K562 (cell line): ENCODE measurements around the gene MCFD2.

Experiments
- CREM ChIP-seq: IDR thresholded peaks from 2 replicates; pipeline ENCODE4 v1.6.1; 2014; ENCODE audit warnings: antibody characterized with exemption, low read depth
- CTBP1 ChIP-seq: fragments of 450-650 bp; IDR thresholded peaks from 2 replicates; pipeline ENCODE4 v1.6.1; 2016; ENCODE audit warnings: borderline replicate concordance
- EZH2 ChIP-seq: IDR thresholded peaks from 2 replicates; pipeline ENCODE4 v1.6.1; 2012; ENCODE audit warnings: low read depth, mild to moderate bottlenecking, inconsistent platforms, low read length, borderline replicate concordance
- MAZ ChIP-seq, 2 experiments: fragments of 450-650 bp in 1 of 2; sonication (generic) in 1 of 2; formaldehyde crosslinking; IDR thresholded peaks in 1 of 2; conservative IDR thresholded peaks in 1 of 2; 2 replicates each; pipeline versions ENCODE4 v1.4.0 to v1.5.0; 2020; ENCODE audit warnings: mild to moderate bottlenecking in 1 of 2, missing genetic modification reagents in 1 of 2
- POLR2AphosphoS5 ChIP-seq: IDR thresholded peaks from 2 replicates; pipeline ENCODE4 v1.6.1; 2011; ENCODE audit warnings: mild to moderate bottlenecking, low read depth, low read length, moderate library complexity; ENCODE audit not compliant: control insufficient read depth, insufficient read depth
- TFAM ChIP-seq: fragments of 250-450 bp; sonication (Bioruptor Pico); conservative IDR thresholded peaks from 2 replicates; pipeline ENCODE4 v1.5.0; 2021; ENCODE audit warnings: mild to moderate bottlenecking, moderate library complexity
- TF ChIP-seq, protein P1 (sequence below), 2 experiments: fragments of 450-650 bp; formaldehyde crosslinking in 1 of 2; IDR thresholded peaks; 2 replicates each; pipeline versions ENCODE4 v1.4.0 to v1.6.1; 2014 to 2020; ENCODE audit warnings: mild to moderate bottlenecking in 2 of 2, borderline replicate concordance in 1 of 2, low read depth in 1 of 2
- TF ChIP-seq, protein P2 (sequence below), 3 experiments: IDR thresholded peaks in 2 of 3; conservative IDR thresholded peaks in 1 of 3; 2 replicates each; pipeline ENCODE4 v1.5.1; 2011 to 2012; ENCODE audit warnings: low read length in 3 of 3, mild to moderate bottlenecking in 3 of 3, control low read depth in 2 of 3, improper control_type of control experiment in 1 of 3, inconsistent platforms in 1 of 3, low read depth in 1 of 3, mixed read lengths in 1 of 3, moderate library complexity in 1 of 3; ENCODE audit not compliant: insufficient read depth in 2 of 3

DNA sequence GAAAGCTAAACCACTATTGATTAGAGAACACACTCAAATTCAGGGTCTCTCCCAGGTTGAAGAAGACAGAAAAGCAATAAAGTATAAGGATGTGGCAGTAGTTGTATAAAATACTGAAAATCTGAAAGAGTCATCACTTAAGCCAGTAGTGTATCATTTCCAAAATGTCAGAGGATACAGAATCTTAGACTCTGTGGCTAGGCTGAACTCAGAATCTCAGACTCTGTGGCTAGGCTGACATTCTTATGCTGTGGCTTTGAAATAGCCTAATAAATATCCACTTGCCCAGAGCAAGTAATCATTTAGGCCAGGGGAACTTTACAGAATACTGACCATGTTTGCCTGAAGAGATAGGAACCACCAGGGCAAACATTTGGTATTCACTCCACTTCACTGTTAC is 13.1 kb downstream of the MCFD2 start:
- TF ChIP-seq CTBP1 (no peak), POLR2AphosphoS5 (no peak), CREM (no peak), MAZ (CRISPR knock-in tag; conservative IDR thresholded peaks at IDR 0.05 in 1 of 2, IDR thresholded peaks at IDR 0.05 in 1 of 2) (no peak), TFAM (CRISPR knock-in tag) (no peak), EZH2 (no peak)
- TF ChIP-seq, protein P1, sequence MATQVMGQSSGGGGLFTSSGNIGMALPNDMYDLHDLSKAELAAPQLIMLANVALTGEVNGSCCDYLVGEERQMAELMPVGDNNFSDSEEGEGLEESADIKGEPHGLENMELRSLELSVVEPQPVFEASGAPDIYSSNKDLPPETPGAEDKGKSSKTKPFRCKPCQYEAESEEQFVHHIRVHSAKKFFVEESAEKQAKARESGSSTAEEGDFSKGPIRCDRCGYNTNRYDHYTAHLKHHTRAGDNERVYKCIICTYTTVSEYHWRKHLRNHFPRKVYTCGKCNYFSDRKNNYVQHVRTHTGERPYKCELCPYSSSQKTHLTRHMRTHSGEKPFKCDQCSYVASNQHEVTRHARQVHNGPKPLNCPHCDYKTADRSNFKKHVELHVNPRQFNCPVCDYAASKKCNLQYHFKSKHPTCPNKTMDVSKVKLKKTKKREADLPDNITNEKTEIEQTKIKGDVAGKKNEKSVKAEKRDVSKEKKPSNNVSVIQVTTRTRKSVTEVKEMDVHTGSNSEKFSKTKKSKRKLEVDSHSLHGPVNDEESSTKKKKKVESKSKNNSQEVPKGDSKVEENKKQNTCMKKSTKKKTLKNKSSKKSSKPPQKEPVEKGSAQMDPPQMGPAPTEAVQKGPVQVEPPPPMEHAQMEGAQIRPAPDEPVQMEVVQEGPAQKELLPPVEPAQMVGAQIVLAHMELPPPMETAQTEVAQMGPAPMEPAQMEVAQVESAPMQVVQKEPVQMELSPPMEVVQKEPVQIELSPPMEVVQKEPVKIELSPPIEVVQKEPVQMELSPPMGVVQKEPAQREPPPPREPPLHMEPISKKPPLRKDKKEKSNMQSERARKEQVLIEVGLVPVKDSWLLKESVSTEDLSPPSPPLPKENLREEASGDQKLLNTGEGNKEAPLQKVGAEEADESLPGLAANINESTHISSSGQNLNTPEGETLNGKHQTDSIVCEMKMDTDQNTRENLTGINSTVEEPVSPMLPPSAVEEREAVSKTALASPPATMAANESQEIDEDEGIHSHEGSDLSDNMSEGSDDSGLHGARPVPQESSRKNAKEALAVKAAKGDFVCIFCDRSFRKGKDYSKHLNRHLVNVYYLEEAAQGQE (IDR thresholded peaks at IDR 0.05; ENCODE audit: borderline replicate concordance): no peak
- TF ChIP-seq, protein P1 (CRISPR knock-in tag; IDR thresholded peaks at IDR 0.05; ENCODE audit: low read depth): no peak
- TF ChIP-seq, protein P2, sequence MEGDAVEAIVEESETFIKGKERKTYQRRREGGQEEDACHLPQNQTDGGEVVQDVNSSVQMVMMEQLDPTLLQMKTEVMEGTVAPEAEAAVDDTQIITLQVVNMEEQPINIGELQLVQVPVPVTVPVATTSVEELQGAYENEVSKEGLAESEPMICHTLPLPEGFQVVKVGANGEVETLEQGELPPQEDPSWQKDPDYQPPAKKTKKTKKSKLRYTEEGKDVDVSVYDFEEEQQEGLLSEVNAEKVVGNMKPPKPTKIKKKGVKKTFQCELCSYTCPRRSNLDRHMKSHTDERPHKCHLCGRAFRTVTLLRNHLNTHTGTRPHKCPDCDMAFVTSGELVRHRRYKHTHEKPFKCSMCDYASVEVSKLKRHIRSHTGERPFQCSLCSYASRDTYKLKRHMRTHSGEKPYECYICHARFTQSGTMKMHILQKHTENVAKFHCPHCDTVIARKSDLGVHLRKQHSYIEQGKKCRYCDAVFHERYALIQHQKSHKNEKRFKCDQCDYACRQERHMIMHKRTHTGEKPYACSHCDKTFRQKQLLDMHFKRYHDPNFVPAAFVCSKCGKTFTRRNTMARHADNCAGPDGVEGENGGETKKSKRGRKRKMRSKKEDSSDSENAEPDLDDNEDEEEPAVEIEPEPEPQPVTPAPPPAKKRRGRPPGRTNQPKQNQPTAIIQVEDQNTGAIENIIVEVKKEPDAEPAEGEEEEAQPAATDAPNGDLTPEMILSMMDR (IDR thresholded peaks at IDR 0.05 in 2 of 3, conservative IDR thresholded peaks at IDR 0.05 in 1 of 3; ENCODE audit: insufficient read depth in 2 of 3, low read depth in 1 of 3, low read length in 3 of 3): no peak
